ENCODE measurements around the gene CXXC5. TPM values are rescaled to one million over a fixed set of nuclear protein-coding genes. Genes with fewer than 3 reads are reported as not detected.
"Not testable (repeated sequence)": the region's sequence is repeated elsewhere in the genome, so short reads cannot be mapped to it uniquely, and the experiment has no call there.

The CXXC5 gene
- total RNA-seq, 1 donor from 2014 or later = 17.2 TPM

DNA sequence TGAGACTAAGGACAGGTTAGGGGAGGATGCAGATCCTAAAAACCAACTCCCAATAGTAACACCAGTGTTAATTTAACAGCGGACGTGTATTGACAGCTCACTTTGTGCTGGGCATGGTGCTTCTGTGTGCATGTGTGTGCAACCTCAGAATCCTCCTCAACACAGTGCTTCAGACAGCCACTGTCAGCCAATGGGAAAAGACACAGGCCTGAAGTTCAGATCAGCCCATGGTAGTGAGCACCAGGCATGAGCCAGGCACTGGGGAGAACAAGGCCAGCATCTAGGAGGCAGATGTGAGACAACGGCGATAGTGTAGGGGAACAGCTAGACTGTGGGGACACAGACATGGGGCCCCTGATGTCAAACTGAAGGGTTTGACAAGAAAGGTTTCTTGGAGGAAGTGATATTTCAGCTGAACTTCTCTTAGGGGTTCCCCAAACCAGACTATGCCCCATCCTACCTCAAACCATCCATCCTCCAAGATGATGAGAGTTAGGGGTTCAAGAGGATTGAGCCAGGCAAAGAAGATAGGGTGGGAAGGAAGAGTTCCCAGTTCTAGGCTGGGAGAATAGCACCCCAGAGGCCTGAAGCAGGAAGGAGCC is 75.9 kb downstream of the CXXC5 start:
- Histone ChIP-seq H3K27me3 (no peaks in the 10 kb centered on the region), H3F3A (ENCODE audit: low read depth) (no peaks in the 10 kb centered on the region), H3K4me3 (no peak overlapping the region), H3K27ac (no peak overlapping the region), H4K20me1 (ENCODE audit: low read depth) (no peaks in the 10 kb centered on the region), H3K9me3 (ENCODE audit: low read depth) (no peaks in the 10 kb centered on the region), H3K9ac (no peak overlapping the region), H2AFZ (replicated peaks) (no peak overlapping the region), H3K4me2 (no peak overlapping the region), H3K4me1 (no peaks in the 10 kb centered on the region), H3K36me3 (no peaks in the 10 kb centered on the region), H3K79me2 (ENCODE audit: low read depth) (no peaks in the 10 kb centered on the region)
- Mint-ChIP-seq H3K27me3 (ENCODE audit: insufficient read depth, low read depth) (peaks cover 10% of the 10 kb centered on the region), H3K9me3 (peaks cover 17% of the 10 kb centered on the region), H3K4me1 (peaks cover 14% of the 10 kb centered on the region), H3K4me3 (no peak overlapping the region), H3K36me3 (peaks cover 8% of the 10 kb centered on the region), H3K27ac (no peak overlapping the region)
- no peak for DNase-seq (ENCODE audit: low spot score)
- TF ChIP-seq, protein P1, sequence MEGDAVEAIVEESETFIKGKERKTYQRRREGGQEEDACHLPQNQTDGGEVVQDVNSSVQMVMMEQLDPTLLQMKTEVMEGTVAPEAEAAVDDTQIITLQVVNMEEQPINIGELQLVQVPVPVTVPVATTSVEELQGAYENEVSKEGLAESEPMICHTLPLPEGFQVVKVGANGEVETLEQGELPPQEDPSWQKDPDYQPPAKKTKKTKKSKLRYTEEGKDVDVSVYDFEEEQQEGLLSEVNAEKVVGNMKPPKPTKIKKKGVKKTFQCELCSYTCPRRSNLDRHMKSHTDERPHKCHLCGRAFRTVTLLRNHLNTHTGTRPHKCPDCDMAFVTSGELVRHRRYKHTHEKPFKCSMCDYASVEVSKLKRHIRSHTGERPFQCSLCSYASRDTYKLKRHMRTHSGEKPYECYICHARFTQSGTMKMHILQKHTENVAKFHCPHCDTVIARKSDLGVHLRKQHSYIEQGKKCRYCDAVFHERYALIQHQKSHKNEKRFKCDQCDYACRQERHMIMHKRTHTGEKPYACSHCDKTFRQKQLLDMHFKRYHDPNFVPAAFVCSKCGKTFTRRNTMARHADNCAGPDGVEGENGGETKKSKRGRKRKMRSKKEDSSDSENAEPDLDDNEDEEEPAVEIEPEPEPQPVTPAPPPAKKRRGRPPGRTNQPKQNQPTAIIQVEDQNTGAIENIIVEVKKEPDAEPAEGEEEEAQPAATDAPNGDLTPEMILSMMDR (IDR thresholded peaks at IDR 0.05) = no peak
- no peak for TF ChIP-seq EZH2phosphoT487 (IDR thresholded peaks at IDR 0.05)
- no peak for TF ChIP-seq EZH2 (IDR thresholded peaks at IDR 0.05)

DNA sequence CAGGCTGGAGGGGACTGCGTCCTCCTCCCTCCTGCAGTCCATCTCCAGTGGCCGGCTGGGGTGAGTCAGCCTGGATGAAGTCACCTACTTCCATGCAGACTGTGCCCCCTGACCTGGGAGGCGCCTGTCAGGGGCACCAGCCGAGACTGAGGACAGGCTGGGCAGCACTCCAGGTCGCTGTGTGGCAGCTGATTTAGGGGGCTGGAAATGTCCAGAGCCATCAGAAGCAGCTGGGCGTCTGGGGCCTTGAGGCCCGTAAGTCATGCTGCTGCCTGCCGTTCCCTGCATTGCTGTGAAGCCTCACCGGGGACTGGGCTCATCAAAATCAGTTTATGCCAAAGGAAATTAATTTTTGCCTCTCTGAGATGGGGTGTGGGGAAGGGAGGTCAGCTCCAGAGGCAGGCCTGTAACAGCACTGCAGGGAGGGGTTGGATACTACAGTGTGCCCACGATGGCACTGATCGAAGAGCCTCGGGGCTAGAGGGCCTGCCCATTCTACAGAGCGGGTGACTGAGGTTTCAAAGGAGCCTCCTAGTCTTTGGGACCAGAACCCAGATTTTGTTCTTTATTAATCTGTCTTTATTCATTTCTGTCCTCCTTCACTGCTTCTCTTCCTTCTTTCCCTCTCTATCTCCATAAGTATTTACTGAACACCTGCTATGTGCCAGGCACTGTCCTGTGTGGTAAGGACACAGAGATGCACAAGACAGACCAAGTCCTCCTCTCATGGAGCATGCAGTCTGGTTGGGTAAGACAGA is 77.1 kb downstream of the CXXC5 start:
- H3K27me3 Mint-ChIP-seq (ENCODE audit: insufficient read depth, low read depth) = peaks cover 12% of the 10 kb centered on the region
- Histone ChIP-seq H4K20me1 (ENCODE audit: low read depth) (no peaks in the 10 kb centered on the region), H3K27me3 (no peaks in the 10 kb centered on the region), H3F3A (ENCODE audit: low read depth) (no peaks in the 10 kb centered on the region), H3K9ac (no peak overlapping the region), H3K4me1 (no peaks in the 10 kb centered on the region), H3K9me3 (ENCODE audit: low read depth) (no peaks in the 10 kb centered on the region), H3K4me2 (no peak overlapping the region), H3K4me3 (no peak overlapping the region), H3K79me2 (ENCODE audit: low read depth) (no peaks in the 10 kb centered on the region), H3K27ac (no peak overlapping the region), H2AFZ (replicated peaks) (no peak overlapping the region), H3K36me3 (no peaks in the 10 kb centered on the region)
- no peak overlapping the region for H3K27ac Mint-ChIP-seq
- peaks cover 14% of the 10 kb centered on the region for H3K4me1 Mint-ChIP-seq
- H3K36me3 Mint-ChIP-seq = peaks cover 6% of the 10 kb centered on the region
- peak overlapping the region; percentile 62 for H3K4me3 Mint-ChIP-seq
- no peak for DNase-seq (ENCODE audit: low spot score)
- TF ChIP-seq EZH2phosphoT487 (IDR thresholded peaks at IDR 0.05) = no peak
- no peak for TF ChIP-seq EZH2 (IDR thresholded peaks at IDR 0.05)
- TF ChIP-seq, protein P1 (IDR thresholded peaks at IDR 0.05) = no peak
- peaks cover 12% of the 10 kb centered on the region for H3K9me3 Mint-ChIP-seq

DNA sequence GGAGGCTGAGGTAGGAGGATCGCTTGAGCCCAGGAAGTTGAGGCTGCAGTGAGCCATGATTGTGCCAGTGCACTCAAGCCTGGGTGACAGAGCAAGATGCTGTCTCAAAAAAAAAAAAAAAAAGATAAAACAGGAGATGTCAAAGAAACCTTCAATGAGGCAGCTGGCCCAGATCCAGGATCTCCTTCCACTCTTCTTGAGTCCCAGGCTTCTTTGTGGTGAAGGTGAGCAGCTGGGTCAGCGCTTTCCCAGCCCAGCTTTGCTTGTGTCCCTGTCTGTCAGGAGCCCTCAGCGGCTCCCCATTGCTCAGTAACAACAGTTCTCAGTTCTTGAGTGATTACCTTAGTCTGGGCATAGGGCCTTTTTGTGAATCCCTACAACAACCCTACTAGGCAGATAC is 78.1 kb downstream of the CXXC5 start:
- no peak overlapping the region for H3K27ac Mint-ChIP-seq
- TF ChIP-seq, protein P1 (IDR thresholded peaks at IDR 0.05) = no peak
- no peak for TF ChIP-seq EZH2 (IDR thresholded peaks at IDR 0.05)
- TF ChIP-seq EZH2phosphoT487 (IDR thresholded peaks at IDR 0.05) = no peak
- Histone ChIP-seq H3K4me3 (no peak overlapping the region), H3K27me3 (no peaks in the 10 kb centered on the region), H4K20me1 (ENCODE audit: low read depth) (no peaks in the 10 kb centered on the region), H3K4me1 (no peaks in the 10 kb centered on the region), H3K27ac (no peak overlapping the region), H3K36me3 (no peaks in the 10 kb centered on the region), H3K4me2 (no peak overlapping the region), H2AFZ (replicated peaks) (no peak overlapping the region), H3F3A (ENCODE audit: low read depth) (no peaks in the 10 kb centered on the region), H3K9ac (no peak overlapping the region), H3K9me3 (ENCODE audit: low read depth) (no peaks in the 10 kb centered on the region), H3K79me2 (ENCODE audit: low read depth) (no peaks in the 10 kb centered on the region)
- no peak overlapping the region for H3K4me3 Mint-ChIP-seq
- peaks cover 12% of the 10 kb centered on the region for H3K27me3 Mint-ChIP-seq (ENCODE audit: insufficient read depth, low read depth)
- peaks cover 14% of the 10 kb centered on the region for H3K4me1 Mint-ChIP-seq
- H3K36me3 Mint-ChIP-seq = peaks cover 6% of the 10 kb centered on the region
- H3K9me3 Mint-ChIP-seq = peaks cover 5% of the 10 kb centered on the region
- no peak for DNase-seq (ENCODE audit: low spot score)

- H3K79me2 ChIP-seq (ENCODE audit: low read depth); H2AFZ ChIP-seq (replicated peaks); H3K27me3 ChIP-seq; H3F3A ChIP-seq (ENCODE audit: low read depth); H3K4me2 ChIP-seq; H3K9me3 Mint-ChIP-seq; H3K27ac Mint-ChIP-seq; H3K4me3 ChIP-seq; H3K9me3 ChIP-seq (ENCODE audit: low read depth); H3K4me3 Mint-ChIP-seq; DNase-seq (ENCODE audit: low spot score); H4K20me1 ChIP-seq (ENCODE audit: low read depth); H3K9ac ChIP-seq; H3K36me3 Mint-ChIP-seq; H3K36me3 ChIP-seq; H3K27ac ChIP-seq; H3K4me1 ChIP-seq: not testable (repeated sequence)
- peaks cover 12% of the 10 kb centered on the region for H3K27me3 Mint-ChIP-seq (ENCODE audit: insufficient read depth, low read depth)
- peaks cover 14% of the 10 kb centered on the region for H3K4me1 Mint-ChIP-seq
Observed at GRCh38 chr5:139727615-139728014, 79.5 kb downstream of the CXXC5 start.
